Adrenal gland (tissue), 12 donors: ENCODE results near the gene CDK5RAP2. TPM values are rescaled to one million over a fixed set of nuclear protein-coding genes. Genes with fewer than 3 reads are reported as not detected.

Experiments
- DNase-seq, 7 donors: peaks; one replicate each; pipeline ENCODE4 v3.0.0-alpha.2; 2019 to 2020
- H3K27ac ChIP-seq, 5 donors: fragments of 200-600 bp; sonication (generic) in 4 of 5; 1 replicate in 3 of 5; 2 replicates in 2 of 5; pipeline versions ENCODE4 v1.5.1 to v1.8.0; 2016 to 2020; ENCODE audit warnings: mild to moderate bottlenecking in 1 of 5
- H3K27me3 ChIP-seq: fragments of 200-600 bp; 2 replicates; pipeline ENCODE4 v1.8.0; 2021
- H3K36me3 ChIP-seq, 2 donors: fragments of 200-600 bp; replicated peaks in 1 of 2; 1 replicate in 1 of 2; 2 replicates in 1 of 2; pipeline versions ENCODE4 v1.5.1 to v1.8.0; 2018 to 2022
- H3K4me1 ChIP-seq, 2 donors: fragments of 200-600 bp; replicated peaks in 1 of 2; 1 replicate in 1 of 2; 2 replicates in 1 of 2; pipeline versions ENCODE4 v1.5.1 to v1.8.0; 2018 to 2021
- H3K4me3 ChIP-seq, 4 donors: fragments of 200-600 bp; sonication (generic) in 3 of 4; one replicate each; pipeline ENCODE4 v1.5.1; 2016 to 2018
- H3K9me3 ChIP-seq, 3 donors: fragments of 200-600 bp; sonication (generic) in 1 of 3; replicated peaks in 1 of 3; 1 replicate in 2 of 3; 2 replicates in 1 of 3; pipeline versions ENCODE4 v1.5.1 to v1.8.0; 2016 to 2021
- CTCF ChIP-seq, 6 experiments: fragments of 450-650 bp in 4 of 6; fragments of 200-600 bp in 2 of 6; sonication (generic) in 1 of 6; IDR thresholded peaks; 1 replicate in 5 of 6; 2 replicates in 1 of 6; pipeline versions ENCODE4 v1.5.1 to v1.8.0; 2016 to 2021; ENCODE audit warnings: antibody characterized with exemption in 6 of 6, mild to moderate bottlenecking in 2 of 6, moderate library complexity in 1 of 6
- POLR2A ChIP-seq, 2 donors: fragments of 450-650 bp; IDR thresholded peaks; one replicate each; pipeline ENCODE4 v1.6.1; 2017; ENCODE audit warnings: antibody characterized with exemption in 2 of 2, mild to moderate bottlenecking in 2 of 2, moderate library complexity in 1 of 2
- WGBS, 4 donors: extraction: QIAGEN DNeasy Blood & Tissue Kit in 2 of 4; methylation state at CpG; one replicate each; pipeline versions ENCODE4 v1.1.5 to v1.1.7; 2013 to 2017; 5-methylcytosine and 5-hydroxymethylcytosine counted together
- intact Hi-C, 2 donors: fragments of 100-400 bp; cut with DNase I; formaldehyde crosslinking; loops; one replicate each; pipeline versions ENCODE4 v1.14.1 to v1.15.0; 2022 to 2023
- polyA plus RNA-seq, 3 donors: library from polyadenylated mRNA; stranded (reverse); fragments of 200-250 nt in 2 of 3; fragments of 350-450 nt in 1 of 3; fragmentation: Illumina TruSeq in 1 of 3; extraction: RNeasy Lipid Tissue Mini Kit (QIAGEN cat#74804) in 1 of 3; gene quantifications; one replicate each; pipeline ENCODE4 v1.2.3, GENCODE V29; 2013 to 2014
- total RNA-seq, 9 donors: library from RNA; depleted of rRNA in 4 of 9; stranded (reverse); fragments of >200 nt in 4 of 9; fragments of 120-200 nt in 1 of 9; fragmentation: NEBNext Ultra II Directional in 1 of 9; extraction: Animal tissue kit (Norgen Biotek cat#: 25700) in 1 of 9; gene quantifications; one replicate each; pipeline versions ENCODE4 v1.1.0 to v1.2.4, GENCODE V29; 2013 to 2023
- donor health status: healthy with polysubstance abuse.
- donor health status: Bipolar disorder and iron deficiency.
- donor health status: DM: yes; HTN: yes; CAD: no.
- donor health status: DM: no; HTN: no; CAD: no.
- donor health status: DM: no; HTN: no; CAD: no.
- donor health status: DM: yes; HTN: yes; CAD: no.

The CDK5RAP2 gene
- total and polyA plus RNA-seq, 12 donors, result 26.0 to 60.7 (median 41.9) TPM

- H3K27me3 ChIP-seq, result no peaks in the 10 kb centered on the region
- TF ChIP-seq POLR2A (IDR thresholded peaks at IDR 0.05) (no peak), CTCF (IDR thresholded peaks at IDR 0.05) (no peak)
- 75 to 85% (median 79%) methylated on average over 8 to 9 of the region's 9 CpGs for WGBS, 4 donors
- intact Hi-C loops, result no loop called here
- peak overlapping the region in 1 of 5 donors; percentile 32 for H3K27ac ChIP-seq
- H3K4me3 ChIP-seq, result no peak overlapping the region
- H3K4me1 ChIP-seq, result peaks cover under 1 to 13% of the 10 kb centered on the region in 2 donors
- H3K36me3 ChIP-seq, result peaks cover 0 to 22% of the 10 kb centered on the region in 2 donors
- H3K9me3 ChIP-seq, result no peaks in the 10 kb centered on the region
- DNase-seq, result peak in 3 of 7 donors; percentile 16 to 43 (median 22)
These were observed 97.4 kb downstream of the CDK5RAP2 start for GRCh38 chr9:120482424-120483186.

DNA sequence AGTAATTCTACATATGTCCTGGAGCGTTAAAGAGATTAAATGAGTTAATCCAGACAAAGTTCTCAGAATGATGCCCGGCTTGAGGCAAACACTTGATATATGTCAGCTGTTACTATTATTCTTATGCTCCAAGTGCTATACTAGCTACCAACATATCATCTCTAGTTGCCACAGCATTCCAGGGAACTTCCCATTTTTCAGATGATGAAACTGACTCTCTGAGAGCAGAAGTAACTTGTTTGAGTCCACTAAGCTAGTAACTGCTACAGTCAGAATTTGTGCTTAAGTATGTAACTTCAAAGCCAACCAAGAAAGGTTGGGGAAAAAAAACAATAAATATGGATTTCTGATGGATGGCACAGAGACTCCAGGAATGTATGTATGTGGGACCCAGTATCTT, 98.1 kb downstream of the CDK5RAP2 start:
- intact Hi-C loops, result no loop called here

GRCh38 chr9:120481248-120481647, 98.7 kb downstream of the CDK5RAP2 start:
- no peak for DNase-seq
- Histone ChIP-seq H3K4me3 (no peak overlapping the region), H3K4me1 (peaks cover 4 to 18% of the 10 kb centered on the region in 2 donors), H3K9me3 (no peaks in the 10 kb centered on the region), H3K36me3 (peaks cover 0 to 20% of the 10 kb centered on the region in 2 donors), H3K27ac (peak overlapping the region in 2 of 5 donors; percentile 31 to 56), H3K27me3 (no peaks in the 10 kb centered on the region)
- 68 to 100% (median 84%) methylated on average over 1 of the region's 1 CpG for WGBS, 4 donors
- intact Hi-C loops, result no loop called here
- no peak for TF ChIP-seq CTCF (IDR thresholded peaks at IDR 0.05)
- TF ChIP-seq POLR2A (IDR thresholded peaks at IDR 0.05), result no peak

More for the DNA sequence above, 98.1 kb downstream of the CDK5RAP2 start:
- Histone ChIP-seq H3K4me1 (peaks cover 4 to 18% of the 10 kb centered on the region in 2 donors), H3K4me3 (no peak overlapping the region), H3K36me3 (peaks cover 0 to 20% of the 10 kb centered on the region in 2 donors), H3K27me3 (no peaks in the 10 kb centered on the region), H3K9me3 (no peaks in the 10 kb centered on the region), H3K27ac (peak overlapping the region in 1 of 5 donors; percentile 56)
- no peak for DNase-seq
- TF ChIP-seq CTCF (IDR thresholded peaks at IDR 0.05), result no peak
- WGBS, 4 donors, result 94 to 100% (median 100%) methylated on average over 2 of the region's 2 CpGs

GRCh38 chr9:120480707-120481106, 99.3 kb downstream of the CDK5RAP2 start:
- H3K27ac ChIP-seq, result peak overlapping the region in 2 of 5 donors; percentile 31 to 56
- H3K27me3 ChIP-seq, result no peaks in the 10 kb centered on the region
- WGBS, 4 donors, result 29 to 44% (median 35%) methylated on average over 1 of the region's 1 CpG
- intact Hi-C loops, result no loop called here
- H3K36me3 ChIP-seq, result peaks cover 0 to 17% of the 10 kb centered on the region in 2 donors
- peak in 5 of 7 donors; percentile 19 to 79 (median 39) for DNase-seq
- H3K9me3 ChIP-seq, result no peaks in the 10 kb centered on the region
- H3K4me3 ChIP-seq, result no peak overlapping the region
- peaks cover 4 to 18% of the 10 kb centered on the region in 2 donors for H3K4me1 ChIP-seq
- TF ChIP-seq POLR2A (IDR thresholded peaks at IDR 0.05), result no peak
- TF ChIP-seq CTCF (IDR thresholded peaks at IDR 0.05), result no peak
